ENCODE data around the gene ADAMTS17. TPM values are rescaled to one million over a fixed set of nuclear protein-coding genes. Genes with fewer than 3 reads are reported as not detected.

ADAMTS17 gene
- total and polyA plus RNA-seq, 11 donors = 0.30 to 2.4 (median 1.2) TPM

DNA sequence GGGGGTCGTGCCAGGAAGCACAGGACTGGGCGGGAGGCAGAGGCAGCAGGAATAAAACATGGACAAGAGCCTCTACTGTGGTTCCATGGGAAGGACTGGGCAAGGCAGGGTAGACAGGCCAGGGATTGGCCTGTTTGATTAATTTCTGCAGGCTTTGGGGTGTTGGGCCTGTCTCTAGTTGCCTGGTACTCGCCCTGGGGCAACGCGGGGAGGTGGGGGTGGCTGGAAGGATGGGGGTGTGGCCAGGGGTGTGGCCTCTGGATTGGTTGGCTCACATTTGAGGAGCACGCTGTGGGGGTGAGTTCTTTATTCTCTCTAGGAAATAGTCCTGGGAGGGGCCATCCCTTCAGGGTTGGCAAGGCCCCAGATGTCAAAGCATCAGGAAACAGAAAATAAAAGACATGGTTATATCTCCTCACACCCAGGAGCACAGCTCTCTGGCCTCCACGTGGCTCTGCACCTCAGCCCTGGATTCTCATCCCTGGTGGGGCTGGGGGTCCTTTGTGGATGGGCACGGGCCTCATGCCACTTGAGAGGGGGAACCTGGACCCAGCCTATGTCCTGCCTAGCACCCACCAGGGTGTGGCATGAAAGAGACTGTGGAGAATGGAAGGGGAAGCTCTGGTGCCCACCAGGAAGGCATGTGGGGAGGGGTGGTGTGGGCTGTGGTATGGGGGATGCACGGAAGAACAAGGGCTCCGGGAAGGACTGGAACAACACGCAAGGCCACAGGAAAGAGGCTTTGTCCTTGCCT is 385.6 kb downstream of the ADAMTS17 start:
- TF ChIP-seq, protein P1, sequence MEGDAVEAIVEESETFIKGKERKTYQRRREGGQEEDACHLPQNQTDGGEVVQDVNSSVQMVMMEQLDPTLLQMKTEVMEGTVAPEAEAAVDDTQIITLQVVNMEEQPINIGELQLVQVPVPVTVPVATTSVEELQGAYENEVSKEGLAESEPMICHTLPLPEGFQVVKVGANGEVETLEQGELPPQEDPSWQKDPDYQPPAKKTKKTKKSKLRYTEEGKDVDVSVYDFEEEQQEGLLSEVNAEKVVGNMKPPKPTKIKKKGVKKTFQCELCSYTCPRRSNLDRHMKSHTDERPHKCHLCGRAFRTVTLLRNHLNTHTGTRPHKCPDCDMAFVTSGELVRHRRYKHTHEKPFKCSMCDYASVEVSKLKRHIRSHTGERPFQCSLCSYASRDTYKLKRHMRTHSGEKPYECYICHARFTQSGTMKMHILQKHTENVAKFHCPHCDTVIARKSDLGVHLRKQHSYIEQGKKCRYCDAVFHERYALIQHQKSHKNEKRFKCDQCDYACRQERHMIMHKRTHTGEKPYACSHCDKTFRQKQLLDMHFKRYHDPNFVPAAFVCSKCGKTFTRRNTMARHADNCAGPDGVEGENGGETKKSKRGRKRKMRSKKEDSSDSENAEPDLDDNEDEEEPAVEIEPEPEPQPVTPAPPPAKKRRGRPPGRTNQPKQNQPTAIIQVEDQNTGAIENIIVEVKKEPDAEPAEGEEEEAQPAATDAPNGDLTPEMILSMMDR (IDR thresholded peaks at IDR 0.05) = no peak
- TF ChIP-seq POLR2A (IDR thresholded peaks at IDR 0.05) = no peak
- Histone ChIP-seq H3K4me3 (no peak overlapping the region), H3K27me3 (peaks cover 0 to 8% (median 0%) of the 10 kb centered on the region in 9 donors), H3K4me1 (no peaks in the 10 kb centered on the region), H3K36me3 (no peaks in the 10 kb centered on the region), H3K9me3 (peaks cover 0 to 3% (median 0%) of the 10 kb centered on the region in 12 donors), H3K27ac (no peak overlapping the region)
- DNase-seq (peak in 1 of 5 donors; percentile 16), ATAC-seq (peak in 2 of 4 donors; percentile 16 to 56)
- intact Hi-C loops (cut with DNase I) = loop anchor here in 3 of 10 donors (10.0 kb wide), 2 partner anchors 179 to 379 kb away; no protein-coding TSS in a partner anchor
- WGBS, 4 donors = 58 to 72% (median 68%) methylated on average over 11 of the region's 11 CpGs

DNA sequence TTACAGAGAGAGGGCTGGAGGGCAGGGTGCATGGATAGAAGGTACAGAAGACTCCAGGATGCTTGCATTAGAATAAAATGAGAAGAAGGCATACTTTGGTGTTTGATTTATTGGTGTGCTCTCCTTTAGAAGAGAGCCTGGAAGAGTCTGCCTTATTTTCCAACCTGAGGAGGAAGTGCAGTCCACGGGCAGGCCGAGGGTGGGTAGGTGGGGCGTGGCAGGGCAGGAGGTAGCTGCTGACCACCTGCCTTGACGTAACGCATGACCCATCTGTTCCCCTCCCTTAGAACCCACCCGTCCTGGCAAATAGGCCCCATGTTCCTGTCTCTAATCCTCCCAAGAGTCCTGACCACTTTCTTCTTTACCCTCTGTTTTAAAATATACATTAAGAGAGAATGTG is 386.2 kb downstream of the ADAMTS17 start:
- H3K4me3 ChIP-seq = no peak overlapping the region
- ATAC-seq = no peak
- H3K27ac ChIP-seq = no peak overlapping the region
- H3K36me3 ChIP-seq = no peaks in the 10 kb centered on the region
- H3K27me3 ChIP-seq = peaks cover 0 to 8% (median 0%) of the 10 kb centered on the region in 9 donors
- H3K4me1 ChIP-seq = no peaks in the 10 kb centered on the region
- H3K9me3 ChIP-seq = peaks cover 0 to 3% (median 0%) of the 10 kb centered on the region in 12 donors
- TF ChIP-seq, protein P1 (IDR thresholded peaks at IDR 0.05) = no peak
- no peak for TF ChIP-seq POLR2A (IDR thresholded peaks at IDR 0.05)
- no peak for DNase-seq
- WGBS, 4 donors = 92 to 95% (median 94%) methylated on average over 6 of the region's 6 CpGs
- intact Hi-C loops (cut with DNase I) = loop anchor here in 3 of 10 donors (10.0 kb wide), 2 partner anchors 179 to 379 kb away; no protein-coding TSS in a partner anchor

DNA sequence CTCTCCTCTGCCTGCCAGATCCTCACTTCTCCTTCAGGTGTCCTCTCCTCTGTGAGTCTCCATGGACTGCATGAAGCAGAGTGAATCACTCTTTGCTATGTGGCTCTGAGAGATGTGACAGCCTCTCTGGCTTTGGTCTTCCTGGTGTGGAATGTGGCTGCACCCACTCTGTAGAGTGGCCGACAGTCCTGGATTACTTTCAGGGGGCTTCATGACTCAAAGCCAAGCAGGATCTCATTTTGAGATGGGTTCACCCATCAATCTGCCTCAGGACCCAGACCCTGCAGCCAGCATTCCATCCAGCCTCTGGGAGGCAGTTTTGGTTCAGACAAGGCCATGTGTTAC is 386.6 kb downstream of the ADAMTS17 start:
- Histone ChIP-seq H3K27ac (no peak overlapping the region), H3K36me3 (no peaks in the 10 kb centered on the region), H3K9me3 (peaks cover 0 to 6% (median 1%) of the 10 kb centered on the region in 12 donors), H3K27me3 (peaks cover 0 to 7% (median 0%) of the 10 kb centered on the region in 9 donors), H3K4me3 (no peak overlapping the region), H3K4me1 (no peaks in the 10 kb centered on the region)
- 92 to 100% (median 99%) methylated on average over 1 of the region's 1 CpG for WGBS, 4 donors
- peak in 1 of 5 donors; percentile 8 for DNase-seq
- no peak for ATAC-seq
- intact Hi-C loops (cut with DNase I) = loop anchor here in 3 of 10 donors (10.0 kb wide), 2 partner anchors 180 to 380 kb away; no protein-coding TSS in a partner anchor
- TF ChIP-seq, protein P1 (IDR thresholded peaks at IDR 0.05) = no peak
- no peak for TF ChIP-seq POLR2A (IDR thresholded peaks at IDR 0.05)

DNA sequence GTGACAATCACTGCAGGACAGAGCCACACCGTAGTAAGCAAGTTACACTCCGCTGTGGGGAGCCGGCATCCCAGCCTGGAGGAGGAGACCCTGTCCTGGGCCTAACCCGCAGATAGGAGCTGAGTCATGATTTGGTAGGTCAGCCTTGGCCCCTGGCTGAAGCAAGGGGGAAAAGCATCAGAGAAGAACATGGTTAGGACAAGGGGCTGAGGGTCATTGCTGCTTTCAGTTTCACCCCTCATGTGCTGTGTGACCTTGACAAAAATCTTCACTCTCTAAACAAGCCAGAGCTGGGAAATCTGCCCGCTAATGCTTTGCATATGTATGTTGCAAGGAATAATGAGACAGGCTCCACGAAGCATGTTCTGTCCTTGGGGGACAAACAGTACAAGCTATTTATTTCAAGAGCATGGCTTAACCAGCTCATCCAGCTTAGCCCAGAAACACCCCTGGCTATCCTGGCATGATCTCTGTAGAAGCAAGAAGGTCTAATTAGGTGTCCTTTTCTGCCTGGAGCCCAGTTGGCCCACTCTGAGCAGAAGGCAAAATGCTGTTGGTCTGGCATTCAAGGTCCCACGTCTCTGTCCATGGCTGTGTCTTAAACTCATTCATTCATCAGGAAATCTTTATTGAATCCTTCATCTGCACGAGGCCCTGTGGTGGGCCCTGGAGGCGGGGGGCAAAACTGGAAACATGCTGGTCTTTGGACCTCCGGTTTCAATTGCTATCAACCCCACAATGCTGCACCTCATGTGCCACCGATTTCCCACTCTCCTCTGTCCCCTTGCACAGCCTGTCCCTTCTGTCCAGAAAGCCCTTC is 387.2 kb downstream of the ADAMTS17 start:
- H3K4me3 ChIP-seq = no peak overlapping the region
- intact Hi-C loops (cut with DNase I) = loop anchor here in 3 of 10 donors (10.0 kb wide), 2 partner anchors 180 to 380 kb away; no protein-coding TSS in a partner anchor
- H3K9me3 ChIP-seq = peaks cover 0 to 12% (median 2%) of the 10 kb centered on the region in 12 donors
- H3K4me1 ChIP-seq = no peaks in the 10 kb centered on the region
- DNase-seq = peak in 1 of 5 donors; percentile 7
- no peaks in the 10 kb centered on the region for H3K36me3 ChIP-seq
- WGBS, 4 donors = 82 to 91% (median 86%) methylated on average over 11 of the region's 11 CpGs
- no peak for ATAC-seq
- H3K27me3 ChIP-seq = peaks cover 0 to 1% (median 0%) of the 10 kb centered on the region in 9 donors
- TF ChIP-seq, protein P1 (IDR thresholded peaks at IDR 0.05) = no peak
- no peak for TF ChIP-seq POLR2A (IDR thresholded peaks at IDR 0.05)
- H3K27ac ChIP-seq = no peak overlapping the region

Data from heart left ventricle (tissue), 16 donors.